ENCODE measurements around the gene CYB5RL.
"Not testable (repeated sequence)": the region's sequence is repeated elsewhere in the genome, so short reads cannot be mapped to it uniquely, and the experiment has no call there.

Gene CYB5RL

DNA sequence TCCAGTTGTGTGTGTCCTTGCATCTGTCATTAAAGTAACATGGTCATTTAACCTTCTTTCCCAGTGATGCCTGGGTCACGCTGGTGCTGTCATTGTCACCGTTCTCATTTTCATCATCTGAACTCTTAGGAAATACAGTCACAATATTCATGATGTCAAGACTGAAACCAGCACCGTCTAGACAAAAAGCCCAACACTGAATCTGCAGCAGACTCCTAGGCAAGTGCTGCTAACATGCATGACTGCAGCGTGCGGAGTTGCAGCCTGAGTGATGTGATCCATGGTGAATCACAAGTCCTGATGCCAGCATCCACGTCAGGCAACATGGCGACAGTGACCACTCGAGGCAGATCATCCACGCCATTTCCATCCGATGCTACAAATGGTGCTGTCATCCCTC, 37.8 kb upstream of the CYB5RL start:
- TF ChIP-seq FOXK2 (IDR thresholded peaks at IDR 0.05) (no peak), SP1 (IDR thresholded peaks at IDR 0.05) (no peak), L3MBTL2 (conservative IDR thresholded peaks at IDR 0.05) (no peak), LEF1 (IDR thresholded peaks at IDR 0.05; ENCODE audit: borderline replicate concordance) (no peak), SUZ12 (IDR thresholded peaks at IDR 0.05) (no peak), ARNT (IDR thresholded peaks at IDR 0.05) (no peak), FOXM1 (IDR thresholded peaks at IDR 0.05; ENCODE audit: borderline replicate concordance) (no peak), BHLHE40 (IDR thresholded peaks at IDR 0.05; ENCODE audit: borderline replicate concordance) (no peak), ZNF384 (IDR thresholded peaks at IDR 0.05) (no peak), TARDBP (IDR thresholded peaks at IDR 0.05) (no peak), CTBP1 (IDR thresholded peaks at IDR 0.05; ENCODE audit: borderline replicate concordance) (no peak), HDGF (IDR thresholded peaks at IDR 0.05; ENCODE audit: borderline replicate concordance) (no peak), NFRKB (IDR thresholded peaks at IDR 0.05) (no peak), FOXA1 (IDR thresholded peaks at IDR 0.05) (no peak), ELF4 (IDR thresholded peaks at IDR 0.05) (no peak)
- TF ChIP-seq, protein P1, sequence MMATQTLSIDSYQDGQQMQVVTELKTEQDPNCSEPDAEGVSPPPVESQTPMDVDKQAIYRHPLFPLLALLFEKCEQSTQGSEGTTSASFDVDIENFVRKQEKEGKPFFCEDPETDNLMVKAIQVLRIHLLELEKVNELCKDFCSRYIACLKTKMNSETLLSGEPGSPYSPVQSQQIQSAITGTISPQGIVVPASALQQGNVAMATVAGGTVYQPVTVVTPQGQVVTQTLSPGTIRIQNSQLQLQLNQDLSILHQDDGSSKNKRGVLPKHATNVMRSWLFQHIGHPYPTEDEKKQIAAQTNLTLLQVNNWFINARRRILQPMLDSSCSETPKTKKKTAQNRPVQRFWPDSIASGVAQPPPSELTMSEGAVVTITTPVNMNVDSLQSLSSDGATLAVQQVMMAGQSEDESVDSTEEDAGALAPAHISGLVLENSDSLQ (IDR thresholded peaks at IDR 0.05) = no peak
- ChIA-PET POLR2A (no interaction called here), CTCF (no interaction called here)
- DNase-seq (ENCODE audit: extremely low spot score) = no peak

DNA sequence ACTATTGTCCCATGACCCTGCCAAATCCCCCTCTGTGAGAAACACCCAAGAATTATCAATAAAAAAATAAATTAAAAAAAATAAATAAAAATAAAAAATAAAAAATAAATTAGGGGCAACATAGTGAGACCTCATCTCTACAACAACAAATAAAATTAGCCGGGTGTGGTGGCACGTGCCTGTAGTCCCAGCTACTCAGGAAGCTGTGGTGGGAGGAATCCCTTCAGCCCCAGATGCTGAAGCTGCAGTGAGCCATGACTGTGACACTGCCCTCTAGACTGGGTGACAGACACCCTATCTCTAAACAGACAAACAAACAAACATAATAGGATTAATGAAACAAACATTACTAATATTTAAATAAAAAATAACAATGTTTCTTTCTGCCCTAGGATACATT, 34.5 kb upstream of the CYB5RL start:
- TF ChIP-seq NFRKB (IDR thresholded peaks at IDR 0.05) (no peak), TARDBP (IDR thresholded peaks at IDR 0.05) (no peak), HDGF (IDR thresholded peaks at IDR 0.05; ENCODE audit: borderline replicate concordance) (no peak), FOXA1 (IDR thresholded peaks at IDR 0.05) (no peak), FOXK2 (IDR thresholded peaks at IDR 0.05) (no peak)
- no peak for DNase-seq (ENCODE audit: extremely low spot score)
- POLR2A ChIA-PET = no interaction called here
- CTCF ChIA-PET = no interaction called here

DNA sequence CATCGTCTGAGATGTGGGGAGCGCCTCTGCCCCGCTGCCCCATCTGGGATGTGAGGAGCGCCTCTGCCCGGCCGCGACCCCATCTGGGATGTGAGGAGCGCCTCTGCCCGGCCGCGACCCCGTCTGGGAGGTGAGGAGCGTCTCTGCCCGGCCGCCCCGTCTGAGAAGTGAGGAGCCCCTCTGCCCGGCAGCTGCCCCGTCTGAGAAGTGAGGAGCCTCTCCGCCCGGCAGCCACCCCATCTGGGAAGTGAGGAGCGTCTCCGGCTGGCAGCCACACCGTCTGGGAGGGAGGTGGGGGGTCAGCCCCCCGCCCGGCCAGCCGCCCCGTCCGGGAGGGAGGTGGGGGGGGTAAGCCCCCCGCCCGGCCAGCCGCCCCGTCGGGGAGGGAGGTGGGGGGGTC, 33.4 kb upstream of the CYB5RL start:
- CTCF ChIA-PET; DNase-seq (ENCODE audit: extremely low spot score); POLR2A ChIA-PET: not testable (repeated sequence)

DNA sequence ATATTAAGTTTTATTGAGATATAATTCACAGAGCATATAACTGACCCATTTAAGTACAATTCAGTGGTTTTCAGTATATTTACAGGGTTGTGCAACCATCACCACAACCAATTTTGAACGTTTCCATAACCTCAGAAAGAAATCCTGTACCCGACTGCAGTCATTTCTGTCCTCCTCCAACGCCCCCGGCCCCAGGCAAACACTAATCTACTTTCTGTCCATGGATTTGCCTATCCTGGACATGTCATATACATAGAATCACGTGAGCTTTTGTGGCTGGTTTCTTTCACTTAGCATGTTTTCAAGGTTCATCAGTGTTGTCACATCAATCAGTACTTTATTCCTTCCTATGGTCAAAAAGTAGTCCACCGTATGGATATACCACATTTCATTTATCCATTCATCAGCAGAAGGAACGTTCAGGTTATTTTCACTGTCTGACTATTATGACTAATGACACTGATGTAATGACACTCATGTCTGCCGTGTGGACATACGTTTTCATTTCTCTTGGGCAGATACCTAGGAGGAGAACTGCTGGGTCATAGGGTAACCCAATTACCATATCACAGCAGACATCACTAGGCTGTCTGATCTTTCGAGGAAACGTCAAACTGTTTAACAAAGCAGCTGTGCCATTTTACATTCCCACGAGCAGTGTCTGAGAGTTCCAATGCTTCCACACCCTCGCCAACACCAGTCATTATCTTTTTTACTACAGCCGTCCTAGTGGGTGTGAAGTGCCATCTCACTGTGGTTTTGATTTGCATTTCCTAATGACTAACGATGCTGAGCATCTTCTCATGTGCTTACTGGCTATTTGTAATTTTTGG, 30.9 kb upstream of the CYB5RL start:
- ChIA-PET CTCF (no interaction called here), POLR2A (no interaction called here)
- TF ChIP-seq TARDBP (IDR thresholded peaks at IDR 0.05) = no peak
- no peak for TF ChIP-seq CTBP1 (IDR thresholded peaks at IDR 0.05; ENCODE audit: borderline replicate concordance)
- TF ChIP-seq FOXA1 (IDR thresholded peaks at IDR 0.05) = no peak
- no peak for TF ChIP-seq BHLHE40 (IDR thresholded peaks at IDR 0.05; ENCODE audit: borderline replicate concordance)
- TF ChIP-seq SP1 (IDR thresholded peaks at IDR 0.05) = no peak
- no peak for TF ChIP-seq ZNF384 (IDR thresholded peaks at IDR 0.05)
- no peak for TF ChIP-seq NFRKB (IDR thresholded peaks at IDR 0.05)
- no peak for DNase-seq (ENCODE audit: extremely low spot score)

DNA sequence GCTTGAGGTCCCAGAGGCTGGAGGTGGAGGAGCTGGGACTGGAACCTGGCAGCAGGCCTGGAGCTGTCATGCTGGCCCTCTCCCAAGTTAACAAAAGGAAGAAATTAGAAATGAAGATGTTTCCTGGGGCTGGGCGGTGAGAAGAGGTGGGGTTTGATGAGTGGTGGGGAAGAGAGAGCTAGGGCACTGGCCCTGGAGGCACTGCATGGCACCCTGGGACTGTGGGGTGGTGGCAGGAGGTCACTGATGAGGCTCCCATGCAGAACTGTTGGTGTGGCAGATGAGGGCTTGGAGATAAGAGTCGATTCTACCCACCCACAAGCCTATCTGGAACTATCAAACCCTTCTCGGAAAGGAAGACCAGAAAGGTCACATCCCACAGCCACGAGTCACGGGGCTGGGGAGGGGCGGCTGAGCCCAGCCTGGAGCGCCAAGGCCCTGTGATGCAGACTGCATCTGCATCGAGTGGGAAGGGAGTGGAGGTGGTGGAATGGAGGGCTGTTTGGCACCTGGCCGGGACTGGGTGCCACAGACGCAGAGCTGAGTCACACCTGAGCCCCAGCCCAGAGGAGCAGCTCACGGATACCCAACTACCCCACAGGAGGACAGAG, 29.6 kb upstream of the CYB5RL start:
- ChIA-PET CTCF (interaction anchor here (1.3 to 1.5 kb wide), 2 partner anchors 9 to 260 kb away, joined by 3 to 6 read pairs; no protein-coding TSS in a partner anchor), POLR2A (interaction anchor here (1.0 kb wide), 1 partner anchor 9 kb away, joined by 4 read pairs; no protein-coding TSS in a partner anchor)
- TF ChIP-seq HDGF (IDR thresholded peaks at IDR 0.05; ENCODE audit: borderline replicate concordance) = no peak
- no peak for TF ChIP-seq SUZ12 (IDR thresholded peaks at IDR 0.05)
- no peak for TF ChIP-seq ARNT (IDR thresholded peaks at IDR 0.05)
- no peak for TF ChIP-seq L3MBTL2 (conservative IDR thresholded peaks at IDR 0.05)
- no peak for TF ChIP-seq FOXA1 (IDR thresholded peaks at IDR 0.05)
- TF ChIP-seq NFRKB (IDR thresholded peaks at IDR 0.05) = no peak
- TF ChIP-seq ELF4 (IDR thresholded peaks at IDR 0.05) = no peak
- TF ChIP-seq TARDBP (IDR thresholded peaks at IDR 0.05) = no peak
- TF ChIP-seq ZNF384 (IDR thresholded peaks at IDR 0.05) = no peak
- TF ChIP-seq CTBP1 (IDR thresholded peaks at IDR 0.05; ENCODE audit: borderline replicate concordance) = no peak
- no peak for TF ChIP-seq FOXK2 (IDR thresholded peaks at IDR 0.05)
- TF ChIP-seq, protein P1 (IDR thresholded peaks at IDR 0.05) = no peak
- TF ChIP-seq SP1 (IDR thresholded peaks at IDR 0.05) = no peak
- no peak for DNase-seq (ENCODE audit: extremely low spot score)

DNA sequence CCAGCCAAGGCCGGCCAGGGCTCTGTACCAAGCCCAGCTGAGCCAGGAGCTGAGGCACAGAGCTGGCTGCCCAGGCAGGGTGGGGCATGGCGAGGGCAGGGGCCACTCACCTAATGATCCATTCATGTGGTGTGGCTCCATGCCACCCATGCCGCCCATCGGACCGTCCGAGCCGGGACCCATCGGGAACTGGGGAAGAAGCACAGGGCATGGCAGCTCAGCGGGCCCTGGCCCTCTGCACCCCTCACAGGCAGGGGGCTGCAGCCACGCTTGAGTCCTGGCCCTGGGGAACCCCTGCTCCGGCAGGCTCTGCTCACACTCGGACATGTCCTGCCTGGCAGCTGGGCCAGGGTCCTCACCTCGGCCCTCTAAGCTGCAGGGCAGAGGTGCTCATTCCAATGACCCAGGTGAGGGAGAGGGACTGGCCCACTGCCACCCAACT, 28.8 kb upstream of the CYB5RL start:
- no peak for TF ChIP-seq ZNF384 (IDR thresholded peaks at IDR 0.05)
- no peak for TF ChIP-seq FOXA1 (IDR thresholded peaks at IDR 0.05)
- no peak for TF ChIP-seq ARNT (IDR thresholded peaks at IDR 0.05)
- no peak for TF ChIP-seq SP1 (IDR thresholded peaks at IDR 0.05)
- TF ChIP-seq TARDBP (IDR thresholded peaks at IDR 0.05) = no peak
- no peak for TF ChIP-seq CTBP1 (IDR thresholded peaks at IDR 0.05; ENCODE audit: borderline replicate concordance)
- CTCF ChIA-PET = interaction anchor here (1.3 to 1.5 kb wide), 2 partner anchors 8 to 261 kb away, joined by 3 to 6 read pairs; no protein-coding TSS in a partner anchor
- POLR2A ChIA-PET = no interaction called here
- no peak for DNase-seq (ENCODE audit: extremely low spot score)

DNA sequence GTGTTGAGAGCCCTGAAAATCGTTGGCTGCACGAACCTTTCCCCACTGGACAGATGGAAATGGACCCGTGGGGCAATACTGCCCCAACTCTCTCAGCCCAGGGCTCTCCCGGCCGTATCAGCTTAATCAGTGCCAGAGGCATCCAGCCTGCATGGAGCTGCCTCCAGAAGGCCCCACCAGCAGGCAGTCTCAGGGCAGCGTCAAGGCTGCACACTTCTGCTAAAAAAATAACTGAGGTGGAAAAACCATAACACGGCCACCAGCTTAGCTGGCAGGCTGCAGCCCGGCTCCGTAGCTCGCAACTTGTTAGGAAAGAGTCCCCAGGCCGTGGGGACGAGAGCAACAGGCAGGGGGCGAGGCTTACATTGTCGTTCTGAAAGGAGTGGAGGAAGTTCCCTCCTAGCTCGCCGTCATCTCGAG, 28.1 kb upstream of the CYB5RL start:
- TF ChIP-seq LEF1 (IDR thresholded peaks at IDR 0.05; ENCODE audit: borderline replicate concordance) = no peak
- TF ChIP-seq ELF4 (IDR thresholded peaks at IDR 0.05) = no peak
- TF ChIP-seq CTBP1 (IDR thresholded peaks at IDR 0.05; ENCODE audit: borderline replicate concordance) = no peak
- TF ChIP-seq NFRKB (IDR thresholded peaks at IDR 0.05) = no peak
- no peak for TF ChIP-seq FOXK2 (IDR thresholded peaks at IDR 0.05)
- no peak for TF ChIP-seq SUZ12 (IDR thresholded peaks at IDR 0.05)
- TF ChIP-seq FOXM1 (IDR thresholded peaks at IDR 0.05; ENCODE audit: borderline replicate concordance) = no peak
- no peak for TF ChIP-seq HDGF (IDR thresholded peaks at IDR 0.05; ENCODE audit: borderline replicate concordance)
- no peak for TF ChIP-seq ARNT (IDR thresholded peaks at IDR 0.05)
- no peak for TF ChIP-seq BHLHE40 (IDR thresholded peaks at IDR 0.05; ENCODE audit: borderline replicate concordance)
- TF ChIP-seq TARDBP (IDR thresholded peaks at IDR 0.05) = no peak
- no peak for TF ChIP-seq FOXA1 (IDR thresholded peaks at IDR 0.05)
- TF ChIP-seq, protein P1 (IDR thresholded peaks at IDR 0.05) = no peak
- TF ChIP-seq ZNF384 (IDR thresholded peaks at IDR 0.05) = no peak
- no peak for TF ChIP-seq SP1 (IDR thresholded peaks at IDR 0.05)
- no peak for TF ChIP-seq L3MBTL2 (conservative IDR thresholded peaks at IDR 0.05)
- ChIA-PET POLR2A (interaction anchor here (0.7 kb wide), 1 partner anchor 178 kb away, joined by 3 read pairs; the partner anchor contains the start of gene SSBP3), CTCF (no interaction called here)
- no peak for DNase-seq (ENCODE audit: extremely low spot score)

Measured in HEK293T (cell line).